Glutamatergic neuron (in vitro differentiated cells): ENCODE measurements around the gene OR5B21. TPM values are rescaled to one million over a fixed set of nuclear protein-coding genes. Genes with fewer than 3 reads are reported as not detected.

Experiments used
- DNase-seq: peaks from one replicate; pipeline ENCODE4 v3.0.0; 2022
- H3K27ac Mint-ChIP-seq: one replicate; pipeline ENCODE4 v1.8.0; 2020; ENCODE audit warnings: mild to moderate bottlenecking, mixed read lengths, inconsistent platforms; ENCODE audit not compliant: unreplicated experiment
- H3K27me3 Mint-ChIP-seq: one replicate; pipeline ENCODE4 v1.8.0; 2020; ENCODE audit warnings: mild to moderate bottlenecking, moderate library complexity, mixed read lengths, inconsistent platforms; ENCODE audit not compliant: unreplicated experiment
- H3K36me3 Mint-ChIP-seq: one replicate; pipeline ENCODE4 v1.8.0; 2020; ENCODE audit warnings: mild to moderate bottlenecking, mixed read lengths, inconsistent platforms; ENCODE audit not compliant: unreplicated experiment
- H3K4me1 Mint-ChIP-seq: one replicate; pipeline ENCODE4 v1.8.0; 2020; ENCODE audit warnings: mild to moderate bottlenecking, low read depth, mixed read lengths, inconsistent platforms; ENCODE audit not compliant: unreplicated experiment
- H3K4me3 Mint-ChIP-seq: one replicate; pipeline ENCODE4 v1.8.0; 2020; ENCODE audit warnings: mild to moderate bottlenecking, mixed read lengths, inconsistent platforms; ENCODE audit not compliant: unreplicated experiment
- H3K9me3 Mint-ChIP-seq: one replicate; pipeline ENCODE4 v1.8.0; 2020; ENCODE audit warnings: mild to moderate bottlenecking, moderate library complexity, mixed read lengths, inconsistent platforms; ENCODE audit not compliant: unreplicated experiment
- total RNA-seq: library from RNA; stranded (reverse); fragmentation: NEBNext Ultra II Directional; extraction: Animal tissue kit (Norgen Biotek cat#: 25700); gene quantifications from one replicate; pipeline ENCODE4 v1.2.1, GENCODE V29; 2021; ENCODE audit not compliant: unreplicated experiment
- TF ChIP-seq, protein P1 (sequence below): fragments of 200-600 bp; sonication (generic); IDR thresholded peaks from one replicate; pipeline ENCODE4 v1.5.0; 2021; ENCODE audit not compliant: partially characterized antibody, unreplicated experiment

The OR5B21 gene
- total RNA-seq, 1 donor from 2014 or later = not detected

DNA sequence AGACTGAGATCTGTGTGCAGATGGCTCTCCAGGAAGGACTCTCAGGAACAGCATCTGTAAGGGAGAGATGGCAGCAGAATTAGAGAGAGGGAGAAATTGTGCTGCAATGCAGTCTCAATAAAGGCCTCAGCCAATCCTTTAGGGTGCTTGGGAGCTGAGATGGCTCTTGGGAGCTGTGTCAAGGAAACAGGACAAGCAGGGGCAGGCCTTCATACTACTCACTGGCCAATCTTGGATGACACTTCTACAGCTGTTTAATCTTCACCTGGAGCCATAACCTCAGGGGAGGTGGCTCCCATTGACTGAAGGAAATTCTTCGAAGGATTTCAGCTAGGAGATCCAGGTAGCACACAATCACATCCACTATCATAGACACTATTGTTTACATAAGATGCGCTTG, 10.0 kb downstream of the OR5B21 start:
- no peaks in the 10 kb centered on the region for H3K9me3 Mint-ChIP-seq
- no peaks in the 10 kb centered on the region for H3K36me3 Mint-ChIP-seq
- no peak overlapping the region for H3K27ac Mint-ChIP-seq
- TF ChIP-seq, protein P1, sequence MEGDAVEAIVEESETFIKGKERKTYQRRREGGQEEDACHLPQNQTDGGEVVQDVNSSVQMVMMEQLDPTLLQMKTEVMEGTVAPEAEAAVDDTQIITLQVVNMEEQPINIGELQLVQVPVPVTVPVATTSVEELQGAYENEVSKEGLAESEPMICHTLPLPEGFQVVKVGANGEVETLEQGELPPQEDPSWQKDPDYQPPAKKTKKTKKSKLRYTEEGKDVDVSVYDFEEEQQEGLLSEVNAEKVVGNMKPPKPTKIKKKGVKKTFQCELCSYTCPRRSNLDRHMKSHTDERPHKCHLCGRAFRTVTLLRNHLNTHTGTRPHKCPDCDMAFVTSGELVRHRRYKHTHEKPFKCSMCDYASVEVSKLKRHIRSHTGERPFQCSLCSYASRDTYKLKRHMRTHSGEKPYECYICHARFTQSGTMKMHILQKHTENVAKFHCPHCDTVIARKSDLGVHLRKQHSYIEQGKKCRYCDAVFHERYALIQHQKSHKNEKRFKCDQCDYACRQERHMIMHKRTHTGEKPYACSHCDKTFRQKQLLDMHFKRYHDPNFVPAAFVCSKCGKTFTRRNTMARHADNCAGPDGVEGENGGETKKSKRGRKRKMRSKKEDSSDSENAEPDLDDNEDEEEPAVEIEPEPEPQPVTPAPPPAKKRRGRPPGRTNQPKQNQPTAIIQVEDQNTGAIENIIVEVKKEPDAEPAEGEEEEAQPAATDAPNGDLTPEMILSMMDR = no peak
- H3K27me3 Mint-ChIP-seq = no peaks in the 10 kb centered on the region
- no peak for DNase-seq
- H3K4me1 Mint-ChIP-seq = no peaks in the 10 kb centered on the region
- H3K4me3 Mint-ChIP-seq = no peak overlapping the region

DNA sequence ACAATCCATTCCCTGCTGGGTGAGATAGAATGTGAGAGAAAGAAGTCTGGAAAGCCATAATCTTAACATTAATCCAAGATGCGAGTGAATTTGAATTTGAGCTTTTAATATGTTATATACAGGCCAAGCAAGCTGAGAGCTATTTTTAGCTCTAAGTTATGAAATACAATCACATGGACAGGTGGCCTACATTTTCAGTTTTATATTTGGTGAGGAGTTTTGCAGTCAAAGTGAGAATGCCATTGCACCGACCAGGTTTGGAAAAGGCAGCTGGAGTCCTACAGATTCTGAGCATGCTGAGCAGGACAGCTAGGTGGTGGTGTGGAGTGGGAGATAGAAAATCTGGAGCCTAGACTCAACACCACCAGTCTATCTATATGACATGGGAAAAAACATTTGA, 12.0 kb downstream of the OR5B21 start:
- no peak for DNase-seq
- no peaks in the 10 kb centered on the region for H3K4me1 Mint-ChIP-seq
- H3K4me3 Mint-ChIP-seq = no peak overlapping the region
- H3K27me3 Mint-ChIP-seq = peaks cover 1% of the 10 kb centered on the region
- TF ChIP-seq, protein P1 = no peak
- H3K36me3 Mint-ChIP-seq = no peaks in the 10 kb centered on the region
- no peaks in the 10 kb centered on the region for H3K9me3 Mint-ChIP-seq
- H3K27ac Mint-ChIP-seq = no peak overlapping the region

DNA sequence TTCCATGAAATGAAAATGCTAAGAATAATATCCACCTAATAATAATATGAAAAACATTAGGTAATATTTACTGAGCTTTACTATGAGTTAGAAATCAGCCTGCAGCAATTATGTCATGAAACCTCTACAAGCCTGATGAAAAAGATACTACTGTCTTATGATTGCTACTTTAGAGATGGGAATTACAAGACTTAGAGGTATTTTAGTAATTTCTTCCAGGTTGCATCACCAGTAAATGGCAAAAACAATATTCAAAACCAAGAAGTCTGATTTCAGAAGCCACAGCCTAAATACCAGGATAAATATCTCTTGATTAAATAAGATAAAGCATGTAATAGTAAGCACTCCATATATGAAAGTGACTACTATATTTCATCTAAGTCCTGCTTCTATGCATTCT, 13.8 kb downstream of the OR5B21 start:
- TF ChIP-seq, protein P1 = no peak
- Mint-ChIP-seq H3K27me3 (peaks cover 1% of the 10 kb centered on the region), H3K4me1 (no peaks in the 10 kb centered on the region), H3K4me3 (no peak overlapping the region), H3K9me3 (no peaks in the 10 kb centered on the region), H3K27ac (no peak overlapping the region), H3K36me3 (no peaks in the 10 kb centered on the region)
- DNase-seq = no peak

DNA sequence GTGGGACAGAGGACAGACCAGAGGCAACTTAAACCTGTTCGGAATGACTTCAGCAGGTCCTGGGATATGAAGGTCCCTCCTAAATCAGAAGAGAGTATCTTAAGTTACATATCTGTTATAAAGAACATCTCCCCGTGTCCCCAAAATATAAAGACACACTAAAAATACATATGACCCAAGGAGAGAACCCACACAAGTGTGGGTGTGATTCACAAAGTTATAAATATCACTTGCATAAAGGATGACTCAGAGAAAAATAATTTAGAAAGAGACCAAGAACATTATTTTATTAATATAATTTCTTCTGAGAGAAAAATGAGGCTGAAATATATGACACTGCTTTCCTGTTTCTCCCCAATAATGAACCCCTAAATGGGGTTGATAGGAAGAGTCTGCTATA, 14.2 kb downstream of the OR5B21 start:
- Mint-ChIP-seq H3K9me3 (no peaks in the 10 kb centered on the region), H3K4me1 (no peaks in the 10 kb centered on the region), H3K36me3 (no peaks in the 10 kb centered on the region), H3K27ac (no peak overlapping the region), H3K4me3 (no peak overlapping the region), H3K27me3 (peaks cover 1% of the 10 kb centered on the region)
- TF ChIP-seq, protein P1 = no peak
- no peak for DNase-seq

DNA sequence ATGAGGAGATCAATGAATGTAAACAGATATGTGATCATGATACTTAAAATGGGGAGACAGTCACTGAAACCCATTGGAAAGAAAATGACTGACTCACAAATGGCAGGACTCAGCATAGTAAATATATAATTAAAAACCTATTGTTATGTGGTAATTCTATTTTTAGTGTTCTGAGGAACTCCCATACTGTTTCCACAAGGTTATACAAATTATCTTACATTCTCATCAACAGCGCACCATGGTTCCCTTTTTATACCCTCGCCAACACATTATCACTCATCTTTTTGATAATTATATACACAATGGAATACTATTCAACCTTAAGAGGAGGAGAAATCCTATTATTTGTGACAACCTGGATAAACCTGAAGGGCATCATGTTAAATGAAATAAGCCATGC, 17.1 kb downstream of the OR5B21 start:
- TF ChIP-seq, protein P1 = no peak
- Mint-ChIP-seq H3K27me3 (peaks cover 1% of the 10 kb centered on the region), H3K27ac (no peak overlapping the region), H3K4me1 (peaks cover 3% of the 10 kb centered on the region), H3K36me3 (no peaks in the 10 kb centered on the region), H3K4me3 (no peak overlapping the region), H3K9me3 (no peaks in the 10 kb centered on the region)
- no peak for DNase-seq
